Memory B cell (primary cell): ENCODE measurements around the gene BAG2.

Experiments used
- ATAC-seq: fragments of 150-1000 bp; cut with Tn5 transposase; 2 replicates; pipeline ENCODE4 v1.10.0; 2021; ENCODE audit warnings: low read depth, mild to moderate bottlenecking, moderate library complexity
- DNase-seq, 2 donors: peaks; one replicate each; pipeline ENCODE4 v3.0.0; 2022; ENCODE audit warnings: low spot score in 2 of 2
- H3K27ac Mint-ChIP-seq: one replicate; pipeline ENCODE4 v1.8.0; 2022; ENCODE audit warnings: mild to moderate bottlenecking, moderate library complexity, mixed read lengths
- H3K27me3 Mint-ChIP-seq: one replicate; pipeline ENCODE4 v1.8.0; 2022; ENCODE audit warnings: mixed read lengths
- H3K36me3 Mint-ChIP-seq: one replicate; pipeline ENCODE4 v1.8.0; 2022; ENCODE audit warnings: mild to moderate bottlenecking, mixed read lengths
- H3K4me1 Mint-ChIP-seq: one replicate; pipeline ENCODE4 v1.8.0; 2022; ENCODE audit warnings: mixed read lengths
- H3K4me3 Mint-ChIP-seq: one replicate; pipeline ENCODE4 v1.8.0; 2022; ENCODE audit warnings: mild to moderate bottlenecking, moderate library complexity, mixed read lengths
- H3K9me3 Mint-ChIP-seq: one replicate; pipeline ENCODE4 v1.8.0; 2022; ENCODE audit warnings: mixed read lengths

BAG2 gene

DNA sequence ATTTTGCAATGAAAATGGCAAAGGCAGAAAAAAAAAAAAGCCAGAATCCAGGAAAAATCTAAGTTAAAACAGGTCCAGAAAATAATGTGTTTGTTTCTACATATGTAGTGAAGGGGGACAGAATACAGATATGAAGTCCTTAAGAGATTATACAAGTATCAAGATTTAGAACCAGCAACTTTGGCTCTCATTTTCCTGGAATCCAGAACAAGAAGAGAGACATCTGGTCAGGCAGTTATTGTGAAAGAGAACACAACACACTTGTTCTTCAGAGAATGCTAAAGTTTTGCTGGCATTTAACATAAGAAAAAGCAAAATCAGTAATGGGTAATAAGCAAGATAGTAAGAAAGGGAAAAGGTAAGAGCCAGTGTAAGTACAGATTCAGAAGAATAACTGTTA, 21.1 kb downstream of the BAG2 start:
- H3K9me3 Mint-ChIP-seq: no peaks in the 10 kb centered on the region
- H3K27me3 Mint-ChIP-seq: no peaks in the 10 kb centered on the region
- no peak overlapping the region for H3K4me3 Mint-ChIP-seq
- H3K4me1 Mint-ChIP-seq: no peaks in the 10 kb centered on the region
- DNase-seq (no peak), ATAC-seq (no peak)
- H3K27ac Mint-ChIP-seq: no peak overlapping the region
- peaks cover 5% of the 10 kb centered on the region for H3K36me3 Mint-ChIP-seq

DNA sequence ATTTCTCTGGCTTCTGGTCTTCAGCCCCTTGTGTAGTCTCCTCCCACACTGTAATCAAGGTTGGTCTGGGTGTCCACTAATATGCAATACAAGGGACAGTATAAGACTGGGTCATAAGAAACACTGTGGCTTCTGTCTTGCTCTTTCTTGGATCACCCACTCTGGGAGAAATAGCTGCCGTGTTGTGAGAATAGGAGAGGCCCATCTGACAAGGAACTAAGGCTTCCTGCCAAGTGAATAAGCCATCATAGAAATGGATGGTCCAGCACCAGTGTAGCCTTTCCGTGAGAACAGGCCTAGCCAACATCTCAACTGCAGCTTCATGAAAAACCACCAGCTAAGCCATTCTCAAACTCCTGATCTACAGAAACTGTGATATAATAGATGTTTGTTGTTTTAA, 23.3 kb downstream of the BAG2 start:
- no peaks in the 10 kb centered on the region for H3K27me3 Mint-ChIP-seq
- no peaks in the 10 kb centered on the region for H3K9me3 Mint-ChIP-seq
- DNase-seq: no peak
- no peak overlapping the region for H3K4me3 Mint-ChIP-seq
- H3K4me1 Mint-ChIP-seq: no peaks in the 10 kb centered on the region
- no peak overlapping the region for H3K27ac Mint-ChIP-seq
- peaks cover 5% of the 10 kb centered on the region for H3K36me3 Mint-ChIP-seq
- ATAC-seq: no peak

DNA sequence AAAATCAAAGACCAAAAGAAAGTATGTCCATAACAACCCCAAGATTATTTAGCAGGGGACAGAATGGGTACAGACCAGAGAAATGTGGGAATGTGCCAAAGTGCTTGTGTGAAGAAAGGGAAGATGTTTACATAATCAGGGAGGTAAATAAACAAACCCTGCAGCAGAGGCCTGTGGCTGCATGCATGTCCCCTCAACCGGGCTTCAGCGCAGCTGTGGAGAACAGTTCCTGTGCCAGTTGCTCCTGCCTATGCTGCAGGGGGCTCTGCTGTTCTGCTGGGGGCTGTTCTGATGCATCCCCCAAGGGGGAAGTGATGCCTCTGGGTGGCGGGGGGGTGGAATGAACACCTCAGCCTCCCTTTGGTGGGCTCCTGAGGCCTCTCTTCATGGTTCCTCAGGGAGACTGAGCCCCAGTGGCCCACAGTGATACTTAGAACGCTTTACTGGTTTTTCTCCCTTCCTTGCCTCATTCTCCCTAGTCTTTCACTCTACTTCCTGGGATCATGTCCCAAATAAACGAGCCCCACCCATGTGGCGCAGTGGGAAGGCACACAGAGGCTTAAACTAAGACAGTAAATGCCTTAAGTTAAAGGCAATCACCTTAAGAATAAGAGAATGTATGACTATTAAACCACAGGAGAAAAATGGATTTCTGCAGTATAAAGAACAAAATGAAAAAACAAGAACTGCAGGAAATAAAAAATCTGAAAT, 27.0 kb downstream of the BAG2 start:
- H3K36me3 Mint-ChIP-seq: no peaks in the 10 kb centered on the region
- H3K27ac Mint-ChIP-seq: no peak overlapping the region
- no peaks in the 10 kb centered on the region for H3K9me3 Mint-ChIP-seq
- no peak overlapping the region for H3K4me3 Mint-ChIP-seq
- no peaks in the 10 kb centered on the region for H3K27me3 Mint-ChIP-seq
- ATAC-seq (no peak), DNase-seq (no peak)
- no peaks in the 10 kb centered on the region for H3K4me1 Mint-ChIP-seq

DNA sequence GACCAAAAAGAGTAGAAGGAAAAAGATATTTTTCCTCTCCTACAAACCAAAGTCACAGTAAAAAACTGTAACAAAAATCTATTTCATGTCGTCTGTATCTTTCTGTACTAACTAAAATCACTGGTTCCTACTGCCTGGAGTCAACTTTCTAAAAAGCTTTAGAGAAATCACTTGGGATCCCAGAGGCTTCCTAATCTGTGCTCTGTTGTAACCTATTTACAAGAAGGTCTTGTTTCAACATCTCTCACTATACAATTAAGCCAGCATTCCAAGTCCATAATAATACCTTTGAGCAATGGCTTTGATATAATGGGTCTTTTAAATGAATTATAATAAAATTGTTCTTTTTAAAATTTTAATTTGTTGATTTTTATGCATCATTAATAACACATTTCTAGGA, 29.6 kb downstream of the BAG2 start:
- Mint-ChIP-seq H3K36me3 (no peaks in the 10 kb centered on the region), H3K4me1 (no peaks in the 10 kb centered on the region), H3K4me3 (no peak overlapping the region), H3K27me3 (no peaks in the 10 kb centered on the region), H3K27ac (no peak overlapping the region), H3K9me3 (no peaks in the 10 kb centered on the region)
- ATAC-seq (no peak), DNase-seq (no peak)

DNA sequence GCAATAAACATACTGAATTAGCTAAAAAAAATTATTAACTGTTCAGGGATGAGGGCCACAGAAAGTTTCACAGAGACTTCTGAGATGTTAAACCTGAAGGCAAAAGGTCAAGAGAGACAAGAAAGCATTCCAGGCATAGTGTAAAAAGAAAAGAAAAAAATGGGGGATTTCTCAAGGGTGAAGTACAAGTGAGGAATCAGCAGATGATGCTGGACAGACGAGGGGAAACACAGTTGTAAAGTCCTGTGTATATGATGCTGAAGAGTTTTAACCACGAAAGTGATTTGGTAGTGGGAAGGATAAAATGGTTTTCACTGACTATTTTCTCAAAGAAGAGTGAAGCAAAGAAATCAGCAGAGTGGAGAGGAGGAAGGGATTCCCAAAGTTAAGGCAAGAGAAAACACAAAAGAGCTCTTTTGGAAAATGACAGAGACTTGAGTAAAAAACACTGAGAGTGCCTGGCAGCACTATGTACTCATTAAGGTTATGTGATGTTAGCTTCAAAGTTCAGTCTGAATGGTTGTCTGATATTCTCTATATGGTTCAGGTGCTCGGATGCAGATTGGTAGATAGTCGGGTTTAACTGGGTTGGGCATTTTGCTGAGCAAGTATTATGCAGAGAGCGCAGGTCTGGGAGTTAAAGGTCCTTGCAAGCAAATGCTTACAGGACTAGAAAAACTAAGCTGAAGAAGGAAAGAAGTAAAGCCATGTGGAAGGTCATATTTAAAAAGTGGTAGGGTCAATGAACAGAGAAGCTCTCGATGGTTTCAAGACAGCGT, 33.6 kb downstream of the BAG2 start:
- no peak overlapping the region for H3K4me3 Mint-ChIP-seq
- no peaks in the 10 kb centered on the region for H3K9me3 Mint-ChIP-seq
- no peaks in the 10 kb centered on the region for H3K27me3 Mint-ChIP-seq
- DNase-seq (no peak), ATAC-seq (no peak)
- H3K4me1 Mint-ChIP-seq: no peaks in the 10 kb centered on the region
- no peaks in the 10 kb centered on the region for H3K36me3 Mint-ChIP-seq
- no peak overlapping the region for H3K27ac Mint-ChIP-seq

GRCh38 chr6:57207141-57207540, 35.0 kb downstream of the BAG2 start:
- H3K27me3 Mint-ChIP-seq: no peaks in the 10 kb centered on the region

GRCh38 chr6:57207872-57208271, 35.7 kb downstream of the BAG2 start:
- no peak for DNase-seq
- Mint-ChIP-seq H3K9me3 (no peaks in the 10 kb centered on the region), H3K36me3 (no peaks in the 10 kb centered on the region), H3K27me3 (no peaks in the 10 kb centered on the region), H3K4me1 (no peaks in the 10 kb centered on the region), H3K4me3 (no peak overlapping the region), H3K27ac (no peak overlapping the region)
- ATAC-seq: no peak

More at GRCh38 chr6:57207141-57207540, 35.0 kb downstream of the BAG2 start:
- H3K4me1 Mint-ChIP-seq: no peaks in the 10 kb centered on the region
- no peaks in the 10 kb centered on the region for H3K9me3 Mint-ChIP-seq
- H3K36me3 Mint-ChIP-seq: no peaks in the 10 kb centered on the region
- H3K27ac Mint-ChIP-seq: no peak overlapping the region
- ATAC-seq: no peak
- DNase-seq: no peak
- no peak overlapping the region for H3K4me3 Mint-ChIP-seq

DNA sequence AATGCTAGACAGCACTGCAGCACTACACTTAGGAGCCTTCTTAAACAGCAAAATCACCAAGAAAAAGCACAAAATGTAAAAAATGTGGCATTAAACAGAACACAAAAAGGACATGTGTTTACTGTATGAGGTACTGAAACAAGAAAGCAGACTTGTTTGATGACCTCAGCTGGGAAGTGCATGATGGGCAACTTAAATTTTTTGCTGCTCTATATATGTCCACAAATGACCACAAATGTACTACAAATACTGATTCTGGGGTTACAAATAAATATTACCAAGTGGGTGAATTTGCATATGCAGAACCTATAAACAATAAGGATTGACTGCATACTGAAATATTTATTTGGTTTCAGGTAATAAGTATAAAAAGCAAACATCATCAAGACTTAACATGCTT, 36.9 kb downstream of the BAG2 start:
- Mint-ChIP-seq H3K27me3 (peaks cover 2% of the 10 kb centered on the region), H3K27ac (no peak overlapping the region), H3K4me3 (no peak overlapping the region), H3K36me3 (no peaks in the 10 kb centered on the region), H3K4me1 (no peaks in the 10 kb centered on the region), H3K9me3 (no peaks in the 10 kb centered on the region)
- ATAC-seq (no peak), DNase-seq (no peak)

DNA sequence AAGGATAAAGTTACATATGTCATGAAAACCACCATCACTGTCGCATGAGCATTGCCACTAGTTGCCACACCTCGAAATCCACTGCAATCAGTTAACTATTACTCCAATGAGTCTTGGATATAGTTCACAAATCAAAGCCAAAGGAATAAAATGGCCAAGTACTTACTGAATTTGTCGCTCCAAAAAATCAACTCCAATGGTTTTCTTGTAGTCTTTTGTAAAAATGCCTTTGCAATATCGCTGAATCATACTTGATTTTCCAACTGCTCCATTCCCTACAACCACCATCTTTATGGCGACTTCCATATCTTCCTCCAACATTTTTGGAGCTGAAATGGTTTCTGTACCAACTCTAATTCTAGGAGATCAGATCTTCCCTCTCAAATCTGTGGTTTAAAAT, 37.9 kb downstream of the BAG2 start:
- no peaks in the 10 kb centered on the region for H3K4me1 Mint-ChIP-seq
- H3K9me3 Mint-ChIP-seq: peaks cover 4% of the 10 kb centered on the region
- no peak for ATAC-seq
- no peak for DNase-seq
- no peak overlapping the region for H3K4me3 Mint-ChIP-seq
- peaks cover 2% of the 10 kb centered on the region for H3K36me3 Mint-ChIP-seq
- no peak overlapping the region for H3K27ac Mint-ChIP-seq
- peaks cover 4% of the 10 kb centered on the region for H3K27me3 Mint-ChIP-seq

DNA sequence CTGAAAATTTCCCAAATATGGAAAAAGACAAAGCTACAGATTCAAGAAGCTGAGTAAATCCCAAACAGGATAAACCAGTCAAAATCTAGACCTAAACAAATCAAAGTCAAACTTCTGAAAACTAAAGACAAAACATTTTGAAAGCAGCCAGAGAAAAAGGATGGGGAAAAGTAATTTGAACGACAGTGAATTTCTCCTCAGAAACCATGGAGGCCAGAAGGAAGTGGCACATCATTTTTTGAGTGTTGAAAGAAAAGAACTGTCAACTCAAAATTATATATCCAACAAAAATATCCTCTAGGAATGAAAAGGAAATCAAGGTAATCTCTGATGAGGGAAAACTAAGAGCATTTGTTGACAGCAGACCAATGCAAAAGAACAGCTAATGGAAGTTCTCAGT, 43.1 kb downstream of the BAG2 start:
- H3K27ac Mint-ChIP-seq: no peak overlapping the region
- peaks cover 2% of the 10 kb centered on the region for H3K36me3 Mint-ChIP-seq
- peaks cover 4% of the 10 kb centered on the region for H3K27me3 Mint-ChIP-seq
- peaks cover 2% of the 10 kb centered on the region for H3K4me1 Mint-ChIP-seq
- peaks cover 5% of the 10 kb centered on the region for H3K9me3 Mint-ChIP-seq
- ATAC-seq: no peak
- DNase-seq: no peak
- H3K4me3 Mint-ChIP-seq: no peak overlapping the region

- DNase-seq (no peak), ATAC-seq (no peak)
- Mint-ChIP-seq H3K4me3 (no peak overlapping the region), H3K36me3 (peaks cover 2% of the 10 kb centered on the region), H3K27me3 (peaks cover 4% of the 10 kb centered on the region), H3K4me1 (peaks cover 6% of the 10 kb centered on the region), H3K27ac (no peak overlapping the region), H3K9me3 (peaks cover 5% of the 10 kb centered on the region)
Measured at GRCh38 chr6:57216235-57217101, 44.3 kb downstream of the BAG2 start.

DNA sequence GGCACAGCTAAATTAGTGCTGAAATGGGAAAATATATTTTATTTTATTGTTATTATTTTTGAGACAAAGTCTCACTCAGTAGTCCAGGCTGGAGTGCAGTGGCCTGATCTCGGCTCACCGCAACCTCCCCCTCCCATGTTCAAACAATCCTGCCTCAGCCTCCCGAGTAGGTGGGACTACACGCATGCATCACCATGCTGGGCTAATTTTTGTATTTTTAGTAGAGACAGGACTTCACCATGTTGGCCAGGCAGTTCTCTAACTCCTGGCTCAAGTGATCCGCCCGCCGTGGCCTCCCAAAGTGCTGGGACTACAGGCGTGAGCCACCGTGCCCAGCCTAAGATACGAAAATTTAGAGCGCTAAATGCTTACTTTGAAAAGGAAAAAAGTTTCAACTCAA, 45.1 kb downstream of the BAG2 start:
- no peak for DNase-seq
- H3K36me3 Mint-ChIP-seq: peaks cover 2% of the 10 kb centered on the region
- H3K27ac Mint-ChIP-seq: no peak overlapping the region
- H3K4me1 Mint-ChIP-seq: peaks cover 6% of the 10 kb centered on the region
- peaks cover 4% of the 10 kb centered on the region for H3K27me3 Mint-ChIP-seq
- peaks cover 5% of the 10 kb centered on the region for H3K9me3 Mint-ChIP-seq
- no peak for ATAC-seq
- H3K4me3 Mint-ChIP-seq: no peak overlapping the region

- peaks cover under 1% of the 10 kb centered on the region for H3K9me3 Mint-ChIP-seq
- H3K4me1 Mint-ChIP-seq: peaks cover 10% of the 10 kb centered on the region
- ATAC-seq: no peak
- no peak for DNase-seq
- H3K4me3 Mint-ChIP-seq: no peak overlapping the region
- H3K27me3 Mint-ChIP-seq: peaks cover 1% of the 10 kb centered on the region
- H3K27ac Mint-ChIP-seq: no peak overlapping the region
- no peaks in the 10 kb centered on the region for H3K36me3 Mint-ChIP-seq
Measured at GRCh38 chr6:57220083-57220703, 48.1 kb downstream of the BAG2 start.
